Ovary (tissue), 3 donors: ENCODE results near the gene INSL6.

Experiments used
- EP300 ChIP-seq: sonication (generic); formaldehyde crosslinking; IDR thresholded peaks from one replicate; pipeline ENCODE4 v1.6.1; 2017; ENCODE audit warnings: antibody characterized with exemption
- TF ChIP-seq, protein P1 (sequence below), 3 donors: fragments of 450-650 bp in 2 of 3; fragments of 200-600 bp in 1 of 3; IDR thresholded peaks; one replicate each; pipeline versions ENCODE4 v1.5.1 to v1.8.0; 2016 to 2022; ENCODE audit warnings: antibody characterized with exemption in 3 of 3, mild to moderate bottlenecking in 1 of 3
- donor health status: DM: no; HTN: no; CAD: no.

DNA sequence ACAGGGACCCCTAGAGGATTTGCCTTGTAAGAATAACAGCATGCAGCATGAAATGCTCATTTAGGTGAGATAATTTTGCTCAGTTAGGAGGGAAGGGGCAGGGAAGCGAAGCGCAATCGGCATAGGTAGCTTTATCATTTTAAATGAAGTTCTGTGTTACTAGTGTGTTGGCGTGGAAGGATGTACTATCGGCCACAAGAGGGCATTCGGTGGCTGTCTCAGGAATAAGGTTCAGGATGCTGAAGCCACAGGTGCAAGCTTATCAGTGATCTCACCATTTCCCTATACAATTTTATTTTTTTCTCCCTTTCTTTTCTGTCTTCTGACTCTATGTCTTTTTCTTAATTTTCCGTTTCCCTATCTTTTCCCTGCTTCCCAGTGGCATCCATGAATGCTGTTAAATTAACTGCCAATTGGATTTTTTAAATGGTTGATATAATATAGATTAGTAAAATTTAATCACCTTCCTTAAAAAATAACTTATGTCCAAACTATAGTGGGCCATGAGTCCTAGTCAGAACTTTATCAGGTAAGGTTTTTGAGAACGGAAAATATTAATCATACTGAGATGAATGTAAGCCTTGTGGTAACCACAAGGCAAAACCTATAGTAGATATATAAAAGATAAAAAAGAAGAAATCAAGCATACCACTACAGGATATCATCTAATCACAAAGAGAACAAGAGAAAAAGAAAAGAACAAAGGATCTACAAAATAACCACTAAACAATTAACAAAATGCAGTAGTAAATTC lies 1.2 kb upstream of the INSL6 start:
- TF ChIP-seq, protein P1, sequence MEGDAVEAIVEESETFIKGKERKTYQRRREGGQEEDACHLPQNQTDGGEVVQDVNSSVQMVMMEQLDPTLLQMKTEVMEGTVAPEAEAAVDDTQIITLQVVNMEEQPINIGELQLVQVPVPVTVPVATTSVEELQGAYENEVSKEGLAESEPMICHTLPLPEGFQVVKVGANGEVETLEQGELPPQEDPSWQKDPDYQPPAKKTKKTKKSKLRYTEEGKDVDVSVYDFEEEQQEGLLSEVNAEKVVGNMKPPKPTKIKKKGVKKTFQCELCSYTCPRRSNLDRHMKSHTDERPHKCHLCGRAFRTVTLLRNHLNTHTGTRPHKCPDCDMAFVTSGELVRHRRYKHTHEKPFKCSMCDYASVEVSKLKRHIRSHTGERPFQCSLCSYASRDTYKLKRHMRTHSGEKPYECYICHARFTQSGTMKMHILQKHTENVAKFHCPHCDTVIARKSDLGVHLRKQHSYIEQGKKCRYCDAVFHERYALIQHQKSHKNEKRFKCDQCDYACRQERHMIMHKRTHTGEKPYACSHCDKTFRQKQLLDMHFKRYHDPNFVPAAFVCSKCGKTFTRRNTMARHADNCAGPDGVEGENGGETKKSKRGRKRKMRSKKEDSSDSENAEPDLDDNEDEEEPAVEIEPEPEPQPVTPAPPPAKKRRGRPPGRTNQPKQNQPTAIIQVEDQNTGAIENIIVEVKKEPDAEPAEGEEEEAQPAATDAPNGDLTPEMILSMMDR (IDR thresholded peaks at IDR 0.05) = no peak
- no peak for TF ChIP-seq EP300
